ENCODE results near the gene CHRM1.
"Not testable (repeated sequence)": the region's sequence is repeated elsewhere in the genome, so short reads cannot be mapped to it uniquely, and the experiment has no call there.

CHRM1 gene

GRCh38 chr11:62957147-62957546 is 36.0 kb upstream of the CHRM1 start:
- TF ChIP-seq, protein P1, sequence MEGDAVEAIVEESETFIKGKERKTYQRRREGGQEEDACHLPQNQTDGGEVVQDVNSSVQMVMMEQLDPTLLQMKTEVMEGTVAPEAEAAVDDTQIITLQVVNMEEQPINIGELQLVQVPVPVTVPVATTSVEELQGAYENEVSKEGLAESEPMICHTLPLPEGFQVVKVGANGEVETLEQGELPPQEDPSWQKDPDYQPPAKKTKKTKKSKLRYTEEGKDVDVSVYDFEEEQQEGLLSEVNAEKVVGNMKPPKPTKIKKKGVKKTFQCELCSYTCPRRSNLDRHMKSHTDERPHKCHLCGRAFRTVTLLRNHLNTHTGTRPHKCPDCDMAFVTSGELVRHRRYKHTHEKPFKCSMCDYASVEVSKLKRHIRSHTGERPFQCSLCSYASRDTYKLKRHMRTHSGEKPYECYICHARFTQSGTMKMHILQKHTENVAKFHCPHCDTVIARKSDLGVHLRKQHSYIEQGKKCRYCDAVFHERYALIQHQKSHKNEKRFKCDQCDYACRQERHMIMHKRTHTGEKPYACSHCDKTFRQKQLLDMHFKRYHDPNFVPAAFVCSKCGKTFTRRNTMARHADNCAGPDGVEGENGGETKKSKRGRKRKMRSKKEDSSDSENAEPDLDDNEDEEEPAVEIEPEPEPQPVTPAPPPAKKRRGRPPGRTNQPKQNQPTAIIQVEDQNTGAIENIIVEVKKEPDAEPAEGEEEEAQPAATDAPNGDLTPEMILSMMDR (IDR thresholded peaks at IDR 0.05; ENCODE audit: extremely low read depth, insufficient read depth, missing control alignments) = no peak
- no peak for DNase-seq (ENCODE audit: low spot score)
- in situ Hi-C loops (cut with MboI; ENCODE audit: low pct_unique_long_range_greater_than_20kb, low sequenced_read_pairs, unreplicated experiment) = no loop called here

GRCh38 chr11:62954478-62954877 is 33.3 kb upstream of the CHRM1 start:
- DNase-seq (ENCODE audit: low spot score) = no peak
- TF ChIP-seq, protein P1 (IDR thresholded peaks at IDR 0.05; ENCODE audit: extremely low read depth, insufficient read depth, missing control alignments) = no peak
- in situ Hi-C loops (cut with MboI; ENCODE audit: low pct_unique_long_range_greater_than_20kb, low sequenced_read_pairs, unreplicated experiment) = no loop called here

DNA sequence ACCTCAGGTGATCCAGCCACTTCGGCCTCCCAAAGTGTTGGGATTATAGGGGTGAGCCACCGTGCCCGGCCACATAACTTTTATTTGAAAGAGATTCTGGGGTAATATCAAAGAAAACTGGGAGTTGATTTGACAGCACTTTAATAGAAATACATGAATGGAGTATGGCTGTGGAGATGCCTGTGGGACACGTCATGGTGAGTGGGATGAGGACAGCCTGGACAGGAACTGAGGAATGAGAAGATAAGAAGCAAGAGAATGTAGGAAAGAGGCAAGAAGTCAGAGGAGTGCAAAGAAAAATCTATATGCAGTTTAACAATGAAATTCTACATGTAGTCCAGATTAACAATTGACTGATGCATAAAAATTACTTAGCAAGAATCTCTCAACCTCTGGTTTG is 32.6 kb upstream of the CHRM1 start:
- TF ChIP-seq, protein P1 (IDR thresholded peaks at IDR 0.05; ENCODE audit: extremely low read depth, insufficient read depth, missing control alignments) = no peak
- no peak for DNase-seq (ENCODE audit: low spot score)
- in situ Hi-C loops (cut with MboI; ENCODE audit: low pct_unique_long_range_greater_than_20kb, low sequenced_read_pairs, unreplicated experiment) = no loop called here

- DNase-seq (ENCODE audit: low spot score) = no peak
- TF ChIP-seq, protein P1 (IDR thresholded peaks at IDR 0.05; ENCODE audit: extremely low read depth, insufficient read depth, missing control alignments) = no peak
- in situ Hi-C loops (cut with MboI; ENCODE audit: low pct_unique_long_range_greater_than_20kb, low sequenced_read_pairs, unreplicated experiment) = no loop called here
Observed at GRCh38 chr11:62948765-62949320, 27.7 kb upstream of the CHRM1 start.

- in situ Hi-C loops (cut with MboI; ENCODE audit: low pct_unique_long_range_greater_than_20kb, low sequenced_read_pairs, unreplicated experiment); DNase-seq (ENCODE audit: low spot score): not testable (repeated sequence)
Observed at GRCh38 chr11:62945538-62945937, 24.4 kb upstream of the CHRM1 start.

DNA sequence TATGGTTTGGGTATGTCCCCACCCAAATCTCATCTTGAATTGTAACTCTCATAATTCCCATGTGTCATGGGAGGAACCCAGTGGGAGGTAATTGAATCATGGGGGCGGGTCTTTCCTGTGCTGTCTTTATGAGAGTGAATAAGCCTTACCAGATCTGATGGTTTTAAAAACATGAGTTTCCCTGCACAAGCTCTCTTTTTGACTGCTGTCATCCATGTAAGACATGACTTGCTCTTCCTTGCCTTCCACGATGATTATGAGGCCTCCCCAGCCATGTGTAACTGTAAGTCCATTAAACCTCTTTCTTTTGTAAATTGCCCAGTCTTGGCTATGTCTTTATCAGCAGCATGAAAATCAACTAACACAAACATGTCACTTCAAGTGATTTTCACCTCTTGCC is 16.4 kb upstream of the CHRM1 start:
- in situ Hi-C loops (cut with MboI; ENCODE audit: low pct_unique_long_range_greater_than_20kb, low sequenced_read_pairs, unreplicated experiment) = not testable (repeated sequence)

DNA sequence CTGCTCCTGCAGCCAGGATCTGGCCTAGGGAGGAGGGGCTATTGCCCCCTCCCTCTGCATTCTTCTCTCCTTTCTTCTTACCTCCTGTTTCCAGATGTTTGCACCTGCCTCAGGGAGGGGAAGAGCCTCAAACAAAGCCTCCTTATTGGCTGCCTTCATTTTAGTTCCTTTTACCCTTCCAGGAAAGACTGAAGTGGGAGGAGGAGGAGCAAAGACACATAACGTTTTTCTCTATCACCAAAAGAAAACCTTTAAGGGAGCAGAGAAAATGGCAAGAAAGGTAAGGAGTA is 13.3 kb upstream of the CHRM1 start:
- DNase-seq (ENCODE audit: low spot score) = no peak
- TF ChIP-seq, protein P1 (IDR thresholded peaks at IDR 0.05; ENCODE audit: extremely low read depth, insufficient read depth, missing control alignments) = no peak
- in situ Hi-C loops (cut with MboI; ENCODE audit: low pct_unique_long_range_greater_than_20kb, low sequenced_read_pairs, unreplicated experiment) = no loop called here

More for the DNA sequence above, 16.4 kb upstream of the CHRM1 start:
- not testable (repeated sequence) for DNase-seq (ENCODE audit: low spot score)
